Transverse colon (tissue), 4 donors: ENCODE measurements around the gene CADPS2.

Experiments
- CTCF ChIP-seq, 5 experiments: fragments of 200-600 bp in 3 of 5; fragments of 450-650 bp in 2 of 5; sonication (generic) in 3 of 5; IDR thresholded peaks; 1 replicate in 2 of 5; 2 replicates in 3 of 5; pipeline ENCODE4 v1.5.1; 2016 to 2017; ENCODE audit warnings: antibody characterized with exemption in 5 of 5, inconsistent platforms in 3 of 5, mild to moderate bottlenecking in 2 of 5, moderate library complexity in 1 of 5
- EP300 ChIP-seq: sonication (generic); formaldehyde crosslinking; IDR thresholded peaks from one replicate; pipeline ENCODE4 v1.6.1; 2017; ENCODE audit warnings: antibody characterized with exemption, low read depth
- POLR2A ChIP-seq: fragments of 450-650 bp; IDR thresholded peaks from one replicate; pipeline ENCODE4 v1.6.1; 2016; ENCODE audit warnings: antibody characterized with exemption, mild to moderate bottlenecking, moderate library complexity
- POLR2AphosphoS5 ChIP-seq, 3 donors: sonication (generic); formaldehyde crosslinking; IDR thresholded peaks; one replicate each; pipeline ENCODE4 v1.6.1; 2016; ENCODE audit warnings: antibody characterized with exemption in 3 of 3

- TF ChIP-seq POLR2A (no peak), EP300 (no peak), CTCF (IDR thresholded peaks at IDR 0.05) (no peak), POLR2AphosphoS5 (IDR thresholded peaks at IDR 0.05) (no peak)
Measured at GRCh38 chr7:122689346-122690109, 196.7 kb downstream of the CADPS2 start.
